Inflammatory macrophage (primary cell): ENCODE measurements around the gene LAMP1.
"Not testable (repeated sequence)": the region's sequence is repeated elsewhere in the genome, so short reads cannot be mapped to it uniquely, and the experiment has no call there.

Experiments used
- DNase-seq, 2 donors: peaks; one replicate each; pipeline ENCODE4 v3.0.0-alpha.2; 2020 to 2022

The LAMP1 gene

DNA sequence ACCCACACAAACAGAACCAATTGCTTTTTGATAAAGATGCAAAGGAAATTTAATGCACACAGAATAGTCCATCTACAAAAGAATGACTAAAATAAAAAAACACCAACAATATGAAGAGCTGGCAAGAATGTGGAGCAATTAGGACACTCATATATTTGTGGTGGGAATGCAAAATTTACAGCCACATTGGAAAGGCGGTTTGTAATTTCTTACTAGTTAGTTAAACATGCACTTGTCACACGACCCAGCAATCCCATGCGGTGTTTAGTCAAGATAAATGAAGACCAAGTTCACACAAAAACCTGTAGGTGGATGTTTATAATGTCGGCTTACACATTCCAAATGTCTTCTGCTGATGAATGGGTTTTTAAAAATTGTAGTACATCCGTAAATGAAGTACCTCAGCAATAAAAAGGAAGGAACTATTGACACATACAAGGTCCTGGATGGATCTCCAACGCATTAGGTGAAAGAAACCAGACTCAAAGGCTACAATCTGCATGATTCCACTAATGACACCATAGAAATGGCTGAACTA, 61.7 kb downstream of the LAMP1 start:
- DNase-seq, result no peak

GRCh38 chr13:113359571-113359970, 62.5 kb downstream of the LAMP1 start:
- DNase-seq, result no peak

- DNase-seq, result no peak
Measured at GRCh38 chr13:113360446-113360845, 63.4 kb downstream of the LAMP1 start.

GRCh38 chr13:113361406-113361805, 64.4 kb downstream of the LAMP1 start:
- DNase-seq, result peak; percentile 27 to 56

- no peak for DNase-seq
Measured at GRCh38 chr13:113364311-113364889, 67.4 kb downstream of the LAMP1 start.

DNA sequence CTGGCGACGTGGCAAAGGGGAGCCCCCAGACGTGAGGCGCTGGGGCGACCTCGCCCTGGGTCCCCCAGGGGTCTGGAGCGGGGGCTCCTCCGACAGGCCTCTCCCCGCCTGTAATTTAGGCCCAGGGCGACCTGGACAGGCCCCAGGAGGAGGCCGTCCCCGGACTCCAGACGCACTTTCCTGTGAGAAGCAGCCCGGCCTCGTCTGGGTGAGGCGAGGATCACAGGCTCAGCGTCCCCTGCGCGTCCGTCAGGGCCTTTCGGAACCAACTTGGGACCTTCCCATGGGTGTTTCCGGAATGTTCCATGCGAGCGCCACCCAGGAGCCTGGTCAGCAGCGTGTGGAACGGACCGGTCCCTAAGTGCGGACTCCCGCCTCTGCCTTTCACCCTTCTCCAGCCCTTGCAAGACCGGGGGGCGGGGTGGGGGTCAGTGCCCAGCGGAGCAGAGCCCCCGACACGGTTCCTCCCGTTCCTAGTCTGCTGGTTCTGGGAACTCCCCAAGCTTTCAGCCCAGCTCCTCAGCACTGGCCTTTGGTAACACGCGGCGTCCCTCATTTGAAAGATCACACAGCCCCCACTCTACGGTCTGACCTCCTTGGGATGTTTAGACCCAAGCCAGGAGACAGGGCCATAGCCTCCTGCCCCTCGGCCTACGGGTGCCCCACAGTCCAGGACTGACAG, 68.0 kb downstream of the LAMP1 start:
- no peak for DNase-seq

DNA sequence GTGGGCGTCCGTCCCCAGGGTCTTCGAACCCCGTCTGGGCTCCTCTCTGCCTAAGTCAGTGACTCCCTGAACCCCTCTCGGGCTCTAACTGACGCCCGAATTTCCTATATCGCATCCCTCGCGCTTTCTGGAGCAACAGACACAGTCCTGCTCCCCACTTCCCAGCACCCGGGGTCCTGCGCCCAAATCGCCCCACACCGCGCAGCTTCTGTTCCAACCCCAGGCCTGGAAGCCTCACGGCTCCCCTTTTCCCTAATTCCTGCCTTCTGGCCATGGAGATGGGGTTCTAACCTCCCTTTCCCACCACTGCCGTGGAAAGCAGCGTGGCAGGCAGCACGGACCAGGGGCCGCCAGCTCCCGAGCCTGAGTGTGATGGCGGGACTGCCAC, 68.5 kb downstream of the LAMP1 start:
- DNase-seq, result no peak

DNA sequence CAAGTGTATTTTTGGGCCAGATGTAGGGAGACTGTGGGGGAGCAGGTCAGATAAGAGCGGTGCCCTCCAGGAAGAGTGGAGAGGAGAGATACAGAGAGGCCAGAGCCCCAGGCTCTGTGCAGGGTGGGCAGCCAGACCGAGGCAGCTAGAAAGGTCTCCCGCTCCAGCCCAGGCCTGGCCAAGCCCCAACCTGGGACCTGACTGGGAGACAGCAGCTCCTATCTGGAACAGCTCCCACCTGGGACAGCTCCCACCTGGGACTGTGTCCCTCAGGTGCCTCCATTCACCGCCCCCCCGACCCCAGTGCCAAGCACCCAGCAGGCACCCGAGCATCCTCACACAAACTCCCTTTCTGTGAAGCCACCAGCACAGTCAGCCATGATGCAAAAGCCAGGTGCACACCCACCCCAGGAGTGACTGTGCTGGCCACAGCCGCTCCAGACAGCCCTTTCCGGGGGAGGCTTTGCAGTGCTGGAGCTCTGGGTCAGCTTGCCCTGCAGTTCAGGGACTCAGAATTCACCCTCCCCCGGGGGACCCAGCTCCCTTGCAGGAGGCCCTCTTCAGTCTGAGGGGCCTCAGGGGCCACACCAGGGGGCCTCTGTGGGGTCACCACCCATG, 69.0 kb downstream of the LAMP1 start:
- no peak for DNase-seq

- DNase-seq, result no peak
Measured at GRCh38 chr13:113367020-113367560, 70.1 kb downstream of the LAMP1 start.

- DNase-seq, result no peak
Measured at GRCh38 chr13:113367771-113368170, 70.7 kb downstream of the LAMP1 start.

- not testable (repeated sequence) for DNase-seq
Measured at GRCh38 chr13:113368353-113368752, 71.3 kb downstream of the LAMP1 start.

DNA sequence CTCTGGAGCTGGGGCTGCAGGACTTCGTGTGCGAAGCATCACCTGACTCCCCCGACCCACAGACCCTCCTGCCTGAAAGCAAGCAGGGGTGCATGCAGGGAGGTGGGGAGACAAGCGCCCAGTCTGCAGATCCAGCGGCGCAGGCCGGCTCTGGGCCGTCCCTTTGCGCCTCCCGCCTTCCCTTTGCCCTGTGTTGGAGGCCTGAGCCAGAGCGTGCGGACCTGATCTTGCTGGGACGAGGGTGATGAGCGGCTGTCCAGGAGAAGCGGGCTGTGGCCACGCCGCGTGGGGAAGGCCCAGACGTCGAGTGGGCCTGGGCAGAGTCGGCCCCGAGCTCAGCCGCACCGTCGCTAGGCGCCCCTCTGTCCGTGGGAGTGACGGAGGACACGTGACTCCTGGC, 72.2 kb downstream of the LAMP1 start:
- no peak for DNase-seq

- no peak for DNase-seq
Measured at GRCh38 chr13:113369881-113370280, 72.8 kb downstream of the LAMP1 start.

DNA sequence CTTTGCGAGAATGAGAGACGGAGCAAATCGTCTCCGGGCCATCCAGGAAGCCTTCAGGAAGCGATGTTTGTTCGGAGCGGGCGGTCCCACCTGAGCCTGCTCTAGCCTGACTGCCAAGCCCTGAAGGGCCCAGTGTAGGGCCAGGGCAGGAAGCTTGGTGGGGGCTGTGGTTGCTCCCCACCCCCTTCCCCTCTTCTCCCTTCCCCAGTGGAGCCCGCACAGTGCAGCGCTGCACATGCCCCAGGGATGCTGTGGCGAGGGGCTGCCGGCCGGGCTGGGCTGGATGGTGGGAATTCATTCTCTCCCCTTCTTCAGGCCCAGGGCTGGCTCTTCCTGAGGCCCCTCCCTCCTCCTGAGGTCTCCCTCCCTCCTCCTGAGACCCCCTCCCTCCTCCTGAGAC, 74.0 kb downstream of the LAMP1 start:
- DNase-seq, result no peak

GRCh38 chr13:113371701-113372100, 74.7 kb downstream of the LAMP1 start:
- DNase-seq, result not testable (repeated sequence)
